Activated CD4-positive, alpha-beta T cell treated with anti-CD3 and anti-CD28 coated beads, Interleukin-2, amount 10 ng/mL, durations not matched to agents 24 days and 14 days (primary cell): ENCODE data around the gene IQCK. TPM values are rescaled to one million over a fixed set of nuclear protein-coding genes. Genes with fewer than 3 reads are reported as not detected.
"Not testable (repeated sequence)": the region's sequence is repeated elsewhere in the genome, so short reads cannot be mapped to it uniquely, and the experiment has no call there.

Experiments
- DNase-seq: peaks from one replicate; pipeline ENCODE4 v3.0.0; 2022
- H3K27ac Mint-ChIP-seq: one replicate; pipeline ENCODE4 v1.8.0; 2022; ENCODE audit warnings: mild to moderate bottlenecking, mixed read lengths
- H3K27me3 Mint-ChIP-seq: one replicate; pipeline ENCODE4 v1.8.0; 2022; ENCODE audit warnings: mixed read lengths
- H3K36me3 Mint-ChIP-seq: one replicate; pipeline ENCODE4 v1.8.0; 2022; ENCODE audit warnings: low read depth, mild to moderate bottlenecking, mixed read lengths
- H3K4me1 Mint-ChIP-seq: one replicate; pipeline ENCODE4 v1.8.0; 2021; ENCODE audit warnings: mixed read lengths
- H3K4me3 Mint-ChIP-seq: one replicate; pipeline ENCODE4 v1.8.0; 2022; ENCODE audit warnings: mild to moderate bottlenecking, moderate library complexity, mixed read lengths
- H3K9me3 Mint-ChIP-seq: one replicate; pipeline ENCODE4 v1.8.0; 2021; ENCODE audit warnings: mixed read lengths
- intact Hi-C: fragments of 100-400 bp; cut with micrococcal nuclease; formaldehyde crosslinking; loops from one replicate; pipeline ENCODE4 v1.15.1; 2023
- total RNA-seq: library from RNA; stranded (reverse); gene quantifications from 2 replicates; pipeline ENCODE4 v1.2.3, GENCODE V29; 2022

Gene IQCK
- total RNA-seq, 1 donor from 2014 or later = 1.0 TPM

DNA sequence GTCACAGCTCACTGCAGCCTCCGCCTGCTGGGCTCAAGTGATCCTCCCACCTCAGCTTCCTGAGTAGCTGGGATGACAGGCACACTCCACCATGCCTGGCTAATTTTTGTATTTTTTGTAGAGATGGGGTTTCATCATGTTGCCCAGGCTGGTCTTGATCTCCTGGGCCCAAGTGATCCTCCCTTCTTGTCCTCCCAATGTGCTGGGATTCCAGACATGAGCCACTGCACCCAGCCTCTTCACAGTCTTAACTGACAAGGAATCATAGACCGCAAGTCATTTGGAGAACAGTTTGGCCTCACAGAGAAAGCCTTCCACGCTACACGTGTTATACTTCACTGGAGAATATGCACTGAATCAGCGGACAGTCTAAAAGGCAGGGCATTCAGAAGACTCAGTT, 83.3 kb downstream of the IQCK start:
- DNase-seq, intact Hi-C loops, H3K4me3 Mint-ChIP-seq, H3K36me3 Mint-ChIP-seq, H3K27me3 Mint-ChIP-seq, H3K27ac Mint-ChIP-seq: not testable (repeated sequence)
- Mint-ChIP-seq H3K9me3 (peaks cover 14% of the 10 kb centered on the region), H3K4me1 (peaks cover 15% of the 10 kb centered on the region)

DNA sequence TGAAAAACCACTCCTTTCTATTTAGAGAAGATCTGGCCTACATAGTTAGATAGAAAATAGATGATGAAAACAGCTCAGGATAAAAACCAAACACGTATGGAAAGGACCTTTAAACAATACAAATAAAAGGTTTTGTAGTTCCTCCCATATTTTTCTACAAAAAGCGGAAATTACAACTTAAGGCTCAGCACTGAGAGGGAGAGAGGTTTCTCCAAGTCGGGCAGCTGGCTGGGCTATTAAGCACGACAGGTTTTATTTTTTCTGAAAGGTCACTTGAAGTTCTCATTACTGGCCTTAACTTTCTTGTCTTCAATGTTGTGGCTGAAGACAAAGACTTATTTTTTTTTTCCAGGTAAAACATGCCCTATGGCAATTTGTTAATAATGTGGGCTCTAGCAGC, 83.8 kb downstream of the IQCK start:
- H3K4me3 Mint-ChIP-seq, intact Hi-C loops, H3K27me3 Mint-ChIP-seq, DNase-seq, H3K27ac Mint-ChIP-seq, H3K36me3 Mint-ChIP-seq: not testable (repeated sequence)
- Mint-ChIP-seq H3K9me3 (peaks cover 14% of the 10 kb centered on the region), H3K4me1 (peaks cover 15% of the 10 kb centered on the region)

DNA sequence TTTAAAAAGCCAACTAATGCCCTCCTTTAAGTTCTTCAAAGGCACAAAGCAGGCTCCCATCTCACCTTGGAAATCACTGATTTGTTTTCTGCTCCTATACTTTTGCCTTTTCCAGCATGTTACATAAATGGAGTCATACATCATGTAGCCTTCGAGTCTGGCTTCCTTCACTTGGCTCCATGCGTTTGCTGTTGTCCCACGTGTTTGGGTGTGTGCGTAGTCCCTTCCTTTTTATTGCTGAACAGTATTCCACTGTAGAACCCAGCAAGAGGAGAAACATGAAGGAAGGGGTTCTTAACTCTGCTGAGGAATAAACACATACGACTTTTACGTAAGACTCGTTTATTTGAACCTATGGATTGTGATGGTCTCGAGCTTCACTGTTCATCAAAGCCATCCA, 84.5 kb downstream of the IQCK start:
- no peaks in the 10 kb centered on the region for H3K27me3 Mint-ChIP-seq
- no peak for DNase-seq
- H3K4me1 Mint-ChIP-seq = peaks cover 15% of the 10 kb centered on the region
- H3K4me3 Mint-ChIP-seq = no peak overlapping the region
- peaks cover 4% of the 10 kb centered on the region for H3K36me3 Mint-ChIP-seq
- no peak overlapping the region for H3K27ac Mint-ChIP-seq
- peaks cover 18% of the 10 kb centered on the region for H3K9me3 Mint-ChIP-seq
- intact Hi-C loops = no loop called here

DNA sequence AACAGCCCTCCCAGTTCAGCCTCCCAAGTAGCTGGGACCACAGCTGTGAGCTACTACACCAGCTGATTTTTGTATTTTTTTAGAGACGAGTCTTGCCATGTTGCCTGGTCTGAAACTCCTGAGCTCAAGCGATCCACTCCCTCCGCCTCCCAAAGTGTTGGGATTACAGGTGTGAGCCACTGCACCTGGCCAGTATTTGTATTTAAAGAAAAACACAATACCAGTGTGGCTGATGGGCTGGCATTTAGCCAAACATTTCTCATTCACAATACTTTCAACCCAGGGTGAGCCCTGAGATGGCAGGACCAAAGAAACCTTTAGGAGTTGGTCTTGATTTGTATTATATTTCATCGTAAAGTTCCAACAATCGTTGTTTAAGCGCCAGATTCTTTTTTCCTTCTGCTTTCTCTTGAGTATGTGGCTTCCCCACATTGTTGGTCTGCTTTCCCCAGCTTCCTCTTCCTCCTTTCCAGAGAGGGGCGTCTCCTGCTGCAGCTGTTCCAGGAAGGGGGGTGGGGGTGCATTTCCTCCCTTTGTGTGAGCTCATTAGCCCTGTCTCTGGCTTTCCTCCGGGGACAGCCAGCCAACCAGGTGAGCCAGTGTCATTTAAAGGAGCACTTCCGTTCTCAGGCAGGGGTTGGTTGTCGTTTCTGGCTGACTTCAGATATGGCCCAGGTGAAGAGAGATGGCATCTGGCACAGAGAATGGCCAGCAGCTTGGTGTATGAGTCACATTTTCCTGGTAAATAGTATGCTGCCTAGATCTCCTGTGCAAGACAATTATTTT, 86.7 kb downstream of the IQCK start:
- peak; percentile 82 for DNase-seq
- H3K27ac Mint-ChIP-seq = peak overlapping the region; percentile 84
- H3K36me3 Mint-ChIP-seq = peaks cover 4% of the 10 kb centered on the region
- intact Hi-C loops = no loop called here
- peak overlapping the region; percentile 73 for H3K4me3 Mint-ChIP-seq
- H3K9me3 Mint-ChIP-seq = peaks cover 18% of the 10 kb centered on the region
- H3K4me1 Mint-ChIP-seq = peaks cover 20% of the 10 kb centered on the region
- H3K27me3 Mint-ChIP-seq = no peaks in the 10 kb centered on the region

DNA sequence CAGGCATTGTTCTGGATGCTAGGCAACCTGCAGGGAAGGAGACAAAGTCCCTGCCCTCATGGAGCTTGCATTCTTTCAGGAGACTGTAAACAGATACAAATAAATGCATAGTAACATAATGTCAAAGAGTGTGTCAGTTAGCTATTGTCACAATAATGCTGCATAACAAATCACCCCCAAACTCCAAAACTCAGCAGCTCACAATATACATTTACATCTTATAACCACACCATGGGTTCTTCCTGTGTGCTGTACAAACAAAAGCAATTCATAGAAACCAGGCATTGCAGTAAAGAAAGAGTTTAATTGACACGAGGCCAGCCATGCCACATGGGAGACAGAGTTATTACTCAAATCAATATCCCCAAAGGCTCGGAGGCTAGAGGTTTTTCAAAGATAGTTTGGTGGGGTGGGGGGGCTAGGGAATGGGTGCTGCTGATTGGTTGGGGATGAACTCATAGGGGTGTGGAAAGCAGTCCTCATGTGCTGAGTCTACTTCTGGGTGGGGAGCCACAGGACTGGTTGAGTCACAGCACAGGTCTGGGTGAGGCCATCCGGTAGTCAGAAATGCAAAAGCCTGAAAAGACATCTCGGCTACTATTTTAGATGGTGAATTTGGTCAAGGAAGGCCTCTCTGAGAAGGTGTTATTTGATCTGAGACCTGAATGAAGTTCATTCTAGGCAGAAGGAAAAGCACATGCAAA, 87.5 kb downstream of the IQCK start:
- Mint-ChIP-seq H3K4me3 (no peak overlapping the region), H3K36me3 (peaks cover 4% of the 10 kb centered on the region), H3K9me3 (peaks cover 18% of the 10 kb centered on the region), H3K4me1 (peaks cover 20% of the 10 kb centered on the region), H3K27ac (peak overlapping the region; percentile 84), H3K27me3 (no peaks in the 10 kb centered on the region)
- intact Hi-C loops = no loop called here
- peak; percentile 24 for DNase-seq

DNA sequence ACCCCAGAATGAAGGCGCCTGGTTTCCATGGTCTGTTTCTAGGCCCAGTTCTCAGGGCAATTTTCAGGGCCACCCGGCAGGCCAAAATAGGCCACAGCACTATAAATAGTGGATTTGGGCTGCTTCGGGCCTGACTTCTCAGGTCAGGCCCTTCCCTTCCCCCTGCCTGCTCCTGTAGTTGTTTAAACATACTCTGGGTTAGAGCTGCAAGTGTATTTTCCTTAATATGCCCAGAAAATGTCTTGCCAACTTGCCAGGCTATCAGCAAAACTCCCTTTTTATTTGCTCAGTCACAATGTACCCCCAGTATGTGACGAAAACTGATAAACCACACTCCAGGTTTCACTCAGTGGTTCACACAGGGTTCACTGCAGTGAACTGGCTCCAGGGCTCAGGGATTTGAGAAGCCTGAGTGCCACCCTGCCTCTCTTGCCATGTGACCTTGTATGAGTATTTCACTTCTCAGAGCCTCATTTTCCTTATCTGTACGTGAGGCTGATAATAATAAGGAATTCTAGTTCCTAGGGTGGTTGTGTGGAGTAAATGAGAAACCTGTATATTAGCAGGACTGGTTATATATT, 90.1 kb downstream of the IQCK start:
- H3K4me1 Mint-ChIP-seq = peaks cover 20% of the 10 kb centered on the region
- peak; percentile 50 for DNase-seq
- H3K27ac Mint-ChIP-seq = no peak overlapping the region

DNA sequence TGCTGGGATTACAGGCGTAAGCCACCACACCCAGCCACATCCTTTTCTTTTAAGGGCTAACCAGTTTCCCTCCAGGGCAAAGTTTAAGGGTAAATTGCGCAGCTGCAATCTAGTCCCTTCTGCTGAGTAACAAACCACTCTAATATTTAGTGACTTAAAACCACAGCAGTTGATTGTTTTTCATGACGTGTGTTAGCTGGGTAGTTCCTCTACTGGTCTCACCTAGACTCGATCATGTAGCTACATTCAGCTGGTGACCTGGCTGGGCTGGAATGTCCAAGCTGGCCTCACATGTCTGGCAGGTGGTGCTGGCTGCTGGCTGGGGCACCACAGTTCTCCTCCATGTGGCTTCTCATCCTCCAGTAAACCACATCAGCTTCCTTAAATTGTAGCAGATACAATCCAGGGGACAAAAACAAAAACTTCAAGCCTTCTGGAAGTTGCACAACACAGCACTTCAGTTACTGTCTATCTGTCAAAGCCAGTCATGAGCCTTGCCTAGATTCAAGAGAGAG, 91.1 kb downstream of the IQCK start:
- intact Hi-C loops = no loop called here
- H3K27ac Mint-ChIP-seq = no peak overlapping the region
- peak; percentile 48 for DNase-seq
- H3K4me1 Mint-ChIP-seq = peaks cover 18% of the 10 kb centered on the region
- peaks cover 4% of the 10 kb centered on the region for H3K36me3 Mint-ChIP-seq
- H3K27me3 Mint-ChIP-seq = no peaks in the 10 kb centered on the region
- peaks cover 18% of the 10 kb centered on the region for H3K9me3 Mint-ChIP-seq
- H3K4me3 Mint-ChIP-seq = no peak overlapping the region

More for the DNA sequence above, 90.1 kb downstream of the IQCK start:
- no peaks in the 10 kb centered on the region for H3K27me3 Mint-ChIP-seq
- no peak overlapping the region for H3K4me3 Mint-ChIP-seq
- peaks cover 4% of the 10 kb centered on the region for H3K36me3 Mint-ChIP-seq
- peaks cover 18% of the 10 kb centered on the region for H3K9me3 Mint-ChIP-seq
- intact Hi-C loops = no loop called here

DNA sequence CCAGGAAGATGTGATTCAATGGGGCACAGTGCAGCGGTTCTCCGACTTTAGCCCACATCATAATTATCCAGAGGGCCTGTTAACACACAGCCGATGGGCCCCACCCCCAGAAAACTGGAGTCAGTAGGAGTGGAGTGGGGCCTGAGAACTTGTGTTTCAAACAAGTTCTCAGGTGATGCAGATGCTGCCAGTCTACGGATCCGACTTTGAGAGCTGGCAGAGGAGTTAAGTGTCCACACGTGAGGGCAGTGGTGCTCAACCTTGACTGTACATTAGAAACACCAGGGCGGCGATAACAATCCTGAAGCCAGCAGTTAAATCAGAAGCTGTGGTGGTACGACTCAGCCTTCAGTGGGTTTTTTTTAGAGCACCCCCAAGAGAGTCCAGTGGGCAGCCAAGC, 91.6 kb downstream of the IQCK start:
- peaks cover 4% of the 10 kb centered on the region for H3K36me3 Mint-ChIP-seq
- H3K4me1 Mint-ChIP-seq = peaks cover 14% of the 10 kb centered on the region
- no peak overlapping the region for H3K4me3 Mint-ChIP-seq
- no peak for DNase-seq
- intact Hi-C loops = no loop called here
- H3K27ac Mint-ChIP-seq = no peak overlapping the region
- H3K27me3 Mint-ChIP-seq = peaks cover 1% of the 10 kb centered on the region
- H3K9me3 Mint-ChIP-seq = peaks cover 18% of the 10 kb centered on the region

DNA sequence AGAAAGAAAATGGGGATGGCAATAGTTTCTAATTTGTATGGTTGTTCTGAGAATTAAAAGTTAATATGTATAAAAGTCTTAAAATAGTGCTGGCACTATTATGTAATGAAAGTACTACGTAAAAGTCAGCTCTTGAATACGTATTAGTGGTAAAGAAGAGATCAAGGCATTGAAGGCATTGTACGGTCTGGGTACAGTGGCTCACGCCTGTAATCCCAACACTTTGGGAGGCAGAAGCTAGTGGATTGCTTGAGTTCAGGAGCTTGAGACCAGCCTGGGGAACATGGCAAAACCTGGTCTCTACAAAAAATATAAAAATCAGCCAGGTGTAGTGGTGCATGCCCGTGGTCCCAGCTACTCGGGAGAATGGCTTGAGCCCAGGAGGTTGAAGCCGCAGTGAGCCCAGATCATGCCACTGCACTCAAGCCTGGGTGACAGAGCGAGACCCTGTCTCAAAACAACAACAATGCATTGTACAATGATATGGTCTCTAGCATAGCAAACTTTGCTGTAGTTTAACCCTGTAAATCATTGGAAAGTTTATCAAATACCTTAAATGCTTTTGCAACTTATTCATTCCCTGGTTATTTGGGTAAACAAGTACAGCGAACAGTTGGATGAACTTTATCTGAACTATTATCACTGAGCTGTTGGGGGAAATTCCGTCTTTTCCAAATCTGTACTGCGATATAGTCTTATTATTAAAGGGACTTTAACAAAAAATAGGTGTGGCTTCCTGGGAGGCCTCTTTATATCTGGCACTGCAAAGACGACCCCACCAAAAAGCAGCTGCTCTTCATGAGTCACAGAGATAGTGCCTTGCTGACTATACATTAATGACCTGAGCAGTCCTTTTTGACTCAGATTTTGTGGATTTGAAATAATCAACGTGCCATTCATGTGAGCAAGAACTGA, 93.0 kb downstream of the IQCK start:
- H3K36me3 Mint-ChIP-seq = no peaks in the 10 kb centered on the region
- peaks cover 5% of the 10 kb centered on the region for H3K4me1 Mint-ChIP-seq
- H3K27me3 Mint-ChIP-seq = peaks cover 2% of the 10 kb centered on the region
- intact Hi-C loops = no loop called here
- DNase-seq = peak; percentile 31
- H3K4me3 Mint-ChIP-seq = no peak overlapping the region
- peaks cover 4% of the 10 kb centered on the region for H3K9me3 Mint-ChIP-seq
- no peak overlapping the region for H3K27ac Mint-ChIP-seq

DNA sequence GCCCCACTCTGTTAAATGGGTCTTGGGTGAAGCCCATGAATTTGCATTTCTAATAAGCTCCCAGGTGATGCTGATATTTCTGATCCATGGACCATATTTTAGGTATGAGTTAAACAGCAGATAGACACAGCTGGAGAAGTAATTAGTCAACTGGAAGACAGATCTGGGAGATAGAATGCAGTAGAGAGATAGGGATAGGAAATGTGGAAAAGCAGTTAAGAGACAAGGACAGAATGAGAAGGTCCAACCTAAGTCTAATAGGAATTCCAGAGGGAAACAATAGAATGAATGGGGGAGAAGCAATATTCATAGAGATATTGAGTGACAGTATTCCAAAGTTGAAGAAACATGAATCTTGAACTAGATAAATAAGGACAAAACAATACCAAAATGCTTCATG, 94.9 kb downstream of the IQCK start:
- peak; percentile 6 for DNase-seq
- Mint-ChIP-seq H3K27me3 (peaks cover 3% of the 10 kb centered on the region), H3K4me1 (peaks cover 5% of the 10 kb centered on the region), H3K27ac (no peak overlapping the region), H3K4me3 (no peak overlapping the region), H3K36me3 (no peaks in the 10 kb centered on the region), H3K9me3 (no peaks in the 10 kb centered on the region)
- intact Hi-C loops = no loop called here

DNA sequence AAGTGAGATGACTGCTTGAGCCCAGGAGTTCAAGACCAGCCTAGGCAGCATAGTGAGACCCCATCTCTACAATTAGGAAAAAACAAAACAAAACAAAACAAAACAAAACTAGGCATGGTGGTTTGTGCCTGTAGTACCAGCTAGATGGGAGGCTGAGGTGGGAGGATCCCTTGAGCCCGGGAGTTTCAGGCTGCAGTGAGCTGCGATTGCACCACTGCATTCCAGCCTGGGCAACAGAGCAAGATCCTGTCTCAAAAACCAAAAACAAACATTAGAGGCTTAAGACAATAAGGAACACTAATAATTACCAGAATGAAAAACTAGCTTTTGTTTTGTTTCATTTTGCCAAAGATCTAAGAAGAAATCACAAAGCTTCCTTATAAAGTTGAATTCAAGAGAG, 97.3 kb downstream of the IQCK start:
- no peaks in the 10 kb centered on the region for H3K4me1 Mint-ChIP-seq
- intact Hi-C loops = no loop called here
- no peaks in the 10 kb centered on the region for H3K36me3 Mint-ChIP-seq
- H3K27ac Mint-ChIP-seq = no peak overlapping the region
- peaks cover 5% of the 10 kb centered on the region for H3K27me3 Mint-ChIP-seq
- no peak overlapping the region for H3K4me3 Mint-ChIP-seq
- no peak for DNase-seq
- no peaks in the 10 kb centered on the region for H3K9me3 Mint-ChIP-seq

DNA sequence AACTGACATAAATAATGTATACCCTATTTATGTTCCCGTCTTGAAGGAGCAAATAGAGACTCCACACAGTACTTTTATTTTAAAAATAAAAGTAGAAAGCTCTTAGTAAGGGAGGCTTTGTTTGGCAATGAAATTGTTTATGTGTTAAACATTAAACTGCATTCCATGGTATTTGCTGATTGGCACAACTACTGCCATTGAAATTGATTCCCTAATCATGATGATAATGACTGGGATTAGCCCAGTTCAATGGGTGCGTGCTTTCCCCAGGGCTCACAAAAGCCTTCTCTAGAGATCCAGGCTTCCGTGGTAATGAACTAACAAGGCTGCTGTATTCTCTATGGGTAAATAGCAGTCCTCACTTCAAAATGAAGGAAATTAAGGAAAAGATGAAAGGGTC, 99.1 kb downstream of the IQCK start:
- no peaks in the 10 kb centered on the region for H3K9me3 Mint-ChIP-seq
- no peak overlapping the region for H3K4me3 Mint-ChIP-seq
- no peak overlapping the region for H3K27ac Mint-ChIP-seq
- DNase-seq = no peak
- peaks cover 5% of the 10 kb centered on the region for H3K27me3 Mint-ChIP-seq
- intact Hi-C loops = no loop called here
- H3K4me1 Mint-ChIP-seq = no peaks in the 10 kb centered on the region
- H3K36me3 Mint-ChIP-seq = no peaks in the 10 kb centered on the region

DNA sequence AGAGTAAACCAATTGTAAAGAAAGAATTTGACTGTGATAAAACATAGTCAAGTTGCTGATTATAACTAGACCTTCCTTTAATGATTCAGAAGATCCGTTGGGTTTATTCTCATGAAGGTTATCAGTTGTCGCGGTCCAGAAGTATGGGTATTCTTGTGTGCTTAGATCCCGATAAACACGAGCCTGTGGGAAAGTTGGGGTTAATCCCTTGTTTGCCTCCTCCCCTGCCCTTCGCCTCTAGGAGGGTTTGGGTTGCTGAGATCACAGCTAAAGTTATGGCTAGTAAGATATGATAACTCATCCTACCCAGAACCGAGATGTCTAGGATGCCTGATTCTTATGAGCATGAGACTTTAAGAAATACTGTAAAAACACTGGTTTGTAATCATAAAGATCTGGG, 99.8 kb downstream of the IQCK start:
- Mint-ChIP-seq H3K36me3 (no peaks in the 10 kb centered on the region), H3K4me3 (no peak overlapping the region), H3K27ac (no peak overlapping the region), H3K9me3 (no peaks in the 10 kb centered on the region), H3K27me3 (peaks cover 5% of the 10 kb centered on the region), H3K4me1 (no peaks in the 10 kb centered on the region)
- no peak for DNase-seq
- intact Hi-C loops = no loop called here
